Gastroesophageal sphincter (tissue), 3 donors: ENCODE data around the gene ACAD10.

Experiments used
- CTCF ChIP-seq, 4 experiments: fragments of 200-600 bp in 2 of 4; fragments of 450-650 bp in 2 of 4; sonication (generic) in 1 of 4; IDR thresholded peaks; one replicate each; pipeline ENCODE4 v1.5.1; 2017 to 2019; ENCODE audit warnings: antibody characterized with exemption in 4 of 4, mild to moderate bottlenecking in 2 of 4, moderate library complexity in 2 of 4
- EP300 ChIP-seq: sonication (generic); formaldehyde crosslinking; IDR thresholded peaks from one replicate; pipeline ENCODE4 v1.6.1; 2017; ENCODE audit warnings: antibody characterized with exemption, mild to moderate bottlenecking
- POLR2A ChIP-seq, 2 donors: fragments of 450-650 bp; IDR thresholded peaks; one replicate each; pipeline ENCODE4 v1.6.1; 2017; ENCODE audit warnings: antibody characterized with exemption in 2 of 2, mild to moderate bottlenecking in 2 of 2, moderate library complexity in 1 of 2
- POLR2AphosphoS5 ChIP-seq: sonication (generic); formaldehyde crosslinking; IDR thresholded peaks from one replicate; pipeline ENCODE4 v1.6.1; 2017; ENCODE audit warnings: antibody characterized with exemption

- TF ChIP-seq CTCF (IDR thresholded peaks at IDR 0.05) = no peak
- no peak for TF ChIP-seq POLR2A (IDR thresholded peaks at IDR 0.05)
- TF ChIP-seq EP300 = no peak
- TF ChIP-seq POLR2AphosphoS5 = no peak
Observed at GRCh38 chr12:111706145-111706544, 20.3 kb downstream of the ACAD10 start.
